ENCODE measurements around the gene ZCCHC17.

The ZCCHC17 gene

GRCh38 chr1:31398246-31398645 lies 101.4 kb downstream of the ZCCHC17 start:
- Histone ChIP-seq H3K27me3 (ENCODE audit: insufficient read depth, poor library complexity, severe bottlenecking) (no peaks in the 10 kb centered on the region), H3K4me3 (replicated peaks; ENCODE audit: insufficient read depth, low read length) (no peak overlapping the region), H3K27ac (replicated peaks) (no peak overlapping the region)
- no peak for DNase-seq (ENCODE audit: low read depth in 1 of 2, low spot score in 1 of 2)
- TF ChIP-seq SPI1 (IDR thresholded peaks at IDR 0.05; ENCODE audit: borderline replicate concordance, low read depth), result no peak
- TF ChIP-seq REST (IDR thresholded peaks at IDR 0.05; ENCODE audit: insufficient replicate concordance, low read depth), result no peak
- no peak for TF ChIP-seq CTCF (IDR thresholded peaks at IDR 0.05; ENCODE audit: insufficient read depth, low read length)
- no peak for TF ChIP-seq GABPA (IDR thresholded peaks at IDR 0.05; ENCODE audit: low read depth)
- no peak for TF ChIP-seq POLR2AphosphoS5 (IDR thresholded peaks at IDR 0.05; ENCODE audit: low read depth)

DNA sequence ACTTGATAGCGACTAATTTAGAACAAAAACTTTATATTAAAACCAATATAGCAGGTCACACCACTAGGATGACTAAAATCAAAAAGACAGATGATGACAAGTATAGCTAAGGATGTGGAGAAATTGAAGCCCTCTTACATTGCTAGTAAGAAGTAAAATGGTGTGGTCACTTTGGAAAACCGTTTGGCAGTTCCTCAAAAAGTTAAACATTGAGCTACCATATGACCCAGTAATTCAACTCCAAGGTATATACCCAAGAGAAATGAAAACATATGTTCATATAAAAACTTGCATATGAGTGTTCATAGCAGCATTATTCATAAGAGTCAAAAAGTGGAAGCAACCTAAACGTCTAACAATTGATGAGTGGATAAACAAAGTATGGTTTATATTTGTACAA lies 103.1 kb downstream of the ZCCHC17 start:
- no peak overlapping the region for H3K4me3 ChIP-seq (replicated peaks; ENCODE audit: insufficient read depth, low read length)
- H3K27ac ChIP-seq (replicated peaks), result peak overlapping the region; percentile 23
- no peak for DNase-seq (ENCODE audit: low read depth in 1 of 2, low spot score in 1 of 2)
- TF ChIP-seq GABPA (IDR thresholded peaks at IDR 0.05; ENCODE audit: low read depth) (no peak), SPI1 (IDR thresholded peaks at IDR 0.05; ENCODE audit: borderline replicate concordance, low read depth) (peak; percentile 34; the same call in 1 of the 2 replicates), REST (IDR thresholded peaks at IDR 0.05; ENCODE audit: insufficient replicate concordance, low read depth) (no peak)
- no peaks in the 10 kb centered on the region for H3K27me3 ChIP-seq (ENCODE audit: insufficient read depth, poor library complexity, severe bottlenecking)

- no peak overlapping the region for H3K4me3 ChIP-seq (replicated peaks; ENCODE audit: insufficient read depth, low read length)
- peak overlapping the region; percentile 23 for H3K27ac ChIP-seq (replicated peaks)
- DNase-seq (ENCODE audit: low read depth in 1 of 2, low spot score in 1 of 2), result peak in 1 of 2 experiments; percentile 52
- no peaks in the 10 kb centered on the region for H3K27me3 ChIP-seq (ENCODE audit: insufficient read depth, poor library complexity, severe bottlenecking)
- TF ChIP-seq POLR2AphosphoS5 (IDR thresholded peaks at IDR 0.05; ENCODE audit: low read depth) (no peak), GABPA (IDR thresholded peaks at IDR 0.05; ENCODE audit: low read depth) (no peak), CTCF (IDR thresholded peaks at IDR 0.05; ENCODE audit: insufficient read depth, low read length) (no peak), SPI1 (IDR thresholded peaks at IDR 0.05; ENCODE audit: borderline replicate concordance, low read depth) (no peak), REST (IDR thresholded peaks at IDR 0.05; ENCODE audit: insufficient replicate concordance, low read depth) (no peak)
Observed at GRCh38 chr1:31400393-31400792, 103.6 kb downstream of the ZCCHC17 start.

Data from HL-60 (cell line).